Head of caudate nucleus (tissue), 42 donors: ENCODE measurements around the gene SLC9A3.
A peak's percentile ranks its signal among the peaks of the same experiment; 100 is the strongest.

Experiments used
- DNase-seq, 42 donors: peaks; one replicate each; pipeline versions ENCODE4 v3.0.0 to v3.0.0-alpha.2; 2020 to 2021; ENCODE audit warnings: mixed read lengths in 7 of 42
- intact Hi-C: fragments of 100-400 bp; cut with DNase I; formaldehyde crosslinking; loops from one replicate; pipeline ENCODE4 v1.15.0; 2022

SLC9A3 gene

GRCh38 chr5:422323-423232 lies 101.7 kb downstream of the SLC9A3 start:
- intact Hi-C loops: no loop called here
- peak in 3 of 42 donors; percentile 4 to 36 (median 15) for DNase-seq

GRCh38 chr5:421901-422300 lies 102.3 kb downstream of the SLC9A3 start:
- peak in 3 of 42 donors; percentile 8 to 43 (median 10) for DNase-seq

GRCh38 chr5:421287-421880 lies 102.9 kb downstream of the SLC9A3 start:
- DNase-seq: peak in 2 of 42 donors; percentile 4 to 11
- intact Hi-C loops: no loop called here

More at GRCh38 chr5:421901-422300, 102.3 kb downstream of the SLC9A3 start:
- intact Hi-C loops: no loop called here

GRCh38 chr5:420632-421286 lies 103.5 kb downstream of the SLC9A3 start:
- intact Hi-C loops: no loop called here
- DNase-seq: peak in 3 of 42 donors; percentile 8 to 36 (median 12)
